ENCODE measurements around the gene PPIE. TPM values are rescaled to one million over a fixed set of nuclear protein-coding genes. Genes with fewer than 3 reads are reported as not detected.

PPIE gene
- total RNA-seq, 5 donors from 2014 or later (not counting 1 experiment from before 2014, with no cell fraction given), result 50.8 to 72.6 (median 58.7) TPM

DNA sequence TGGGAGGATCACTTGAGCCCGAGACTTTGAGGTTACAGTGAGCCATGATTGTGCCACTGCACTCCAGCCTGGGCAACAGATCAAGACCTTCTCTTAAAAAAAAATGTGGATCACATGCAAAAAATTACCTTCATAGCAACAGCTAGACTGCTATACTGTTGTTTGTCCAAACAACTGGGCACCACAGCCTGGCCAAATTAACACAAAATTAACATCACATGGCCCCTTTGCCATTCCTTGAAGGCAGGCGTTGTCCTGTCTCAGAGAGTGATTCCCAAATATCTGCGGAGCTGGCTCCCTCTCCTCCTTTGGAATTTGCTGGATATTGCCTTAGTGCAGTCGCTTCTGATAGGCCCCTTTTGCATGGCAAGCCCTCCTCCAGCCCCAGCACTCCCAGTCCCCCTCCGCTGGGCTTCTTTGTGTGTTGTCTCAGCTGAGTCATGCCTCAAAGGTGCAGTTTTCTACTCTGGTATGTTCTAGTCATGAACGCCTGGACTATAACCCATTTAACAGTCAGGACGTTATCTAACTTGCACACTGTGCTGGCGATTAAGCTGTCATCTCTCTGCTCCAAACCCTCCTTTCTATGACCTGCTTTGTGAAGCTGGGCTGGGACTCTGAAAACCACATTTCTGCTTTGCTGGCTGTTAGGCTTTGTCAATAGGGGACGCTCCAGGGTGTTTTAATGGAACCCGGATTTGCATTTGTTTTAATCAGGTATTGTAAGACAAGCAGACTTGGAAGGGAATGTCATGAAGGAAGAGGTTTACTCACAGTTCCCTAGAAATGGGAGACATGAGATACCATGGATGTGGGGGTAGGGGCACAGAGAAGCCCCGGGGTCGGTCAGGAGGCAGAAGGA, 27.3 kb upstream of the PPIE start:
- Mint-ChIP-seq H3K4me1 (no peaks in the 10 kb centered on the region), H3K27ac (no peak overlapping the region), H3K9me3 (no peaks in the 10 kb centered on the region), H3K36me3 (no peaks in the 10 kb centered on the region), H3K4me3 (no peak overlapping the region), H3K27me3 (peaks cover 17 to 20% of the 10 kb centered on the region in 2 donors)
- WGBS (ENCODE audit: insufficient coverage), result 85% methylated on average over 10 of the region's 12 CpGs
- H3K4me3 ChIP-seq (ENCODE audit: control insufficient read depth in 1 of 2, extremely low read depth in 1 of 2, low read length in 1 of 2), result no peak overlapping the region
- no peaks in the 10 kb centered on the region for H3K36me3 ChIP-seq (ENCODE audit: control insufficient read depth in 2 of 2, extremely low read depth in 1 of 2, insufficient read depth in 1 of 2, low read length in 1 of 2)
- no peak for DNase-seq
- no peaks in the 10 kb centered on the region for H3K4me1 ChIP-seq (ENCODE audit: control insufficient read depth in 1 of 2, extremely low read depth in 1 of 2, insufficient read depth in 2 of 2, low read length in 2 of 2)
- ATAC-seq (replicated peaks in 1 of 4), result no peak
- POLR2A ChIA-PET, result no interaction called here
- peaks cover 0 to 24% of the 10 kb centered on the region in 2 experiments for H3K27me3 ChIP-seq (replicated peaks in 1 of 2; ENCODE audit: control insufficient read depth in 2 of 2, extremely low read depth in 1 of 2, insufficient read depth in 2 of 2, low read length in 1 of 2)
- no peak overlapping the region for H3K27ac ChIP-seq (ENCODE audit: low read length)
- H3K9me3 ChIP-seq, result no peaks in the 10 kb centered on the region
- CTCF ChIA-PET, result no interaction called here

GRCh38 chr1:39711966-39712340, 26.7 kb upstream of the PPIE start:
- no peak for ATAC-seq (replicated peaks in 1 of 4)
- ChIA-PET POLR2A (no interaction called here), CTCF (interaction anchor here in 1 of 2 donors (1.3 kb wide), 1 partner anchor 106 kb away, joined by 4 read pairs; no protein-coding TSS in a partner anchor)
- Histone ChIP-seq H3K4me1 (ENCODE audit: control insufficient read depth in 1 of 2, extremely low read depth in 1 of 2, insufficient read depth in 2 of 2, low read length in 2 of 2) (no peaks in the 10 kb centered on the region), H3K27ac (ENCODE audit: low read length) (no peak overlapping the region), H3K4me3 (ENCODE audit: control insufficient read depth in 1 of 2, extremely low read depth in 1 of 2, low read length in 1 of 2) (no peak overlapping the region), H3K9me3 (no peaks in the 10 kb centered on the region), H3K36me3 (ENCODE audit: control insufficient read depth in 2 of 2, extremely low read depth in 1 of 2, insufficient read depth in 1 of 2, low read length in 1 of 2) (no peaks in the 10 kb centered on the region), H3K27me3 (replicated peaks in 1 of 2; ENCODE audit: control insufficient read depth in 2 of 2, extremely low read depth in 1 of 2, insufficient read depth in 2 of 2, low read length in 1 of 2) (peaks cover 2 to 24% of the 10 kb centered on the region in 2 experiments)
- no peaks in the 10 kb centered on the region for H3K9me3 Mint-ChIP-seq
- H3K4me3 Mint-ChIP-seq, result no peak overlapping the region
- H3K36me3 Mint-ChIP-seq, result no peaks in the 10 kb centered on the region
- WGBS (ENCODE audit: insufficient coverage), result 86% methylated on average over 5 of the region's 6 CpGs
- no peak for DNase-seq
- no peaks in the 10 kb centered on the region for H3K4me1 Mint-ChIP-seq
- no peak overlapping the region for H3K27ac Mint-ChIP-seq
- H3K27me3 Mint-ChIP-seq, result peaks cover 23 to 24% of the 10 kb centered on the region in 2 donors

GRCh38 chr1:39713557-39713956, 25.1 kb upstream of the PPIE start:
- Histone ChIP-seq H3K27me3 (replicated peaks in 1 of 2; ENCODE audit: control insufficient read depth in 2 of 2, extremely low read depth in 1 of 2, insufficient read depth in 2 of 2, low read length in 1 of 2) (peaks cover 2 to 26% of the 10 kb centered on the region in 2 experiments), H3K9me3 (no peaks in the 10 kb centered on the region), H3K27ac (ENCODE audit: low read length) (no peak overlapping the region), H3K36me3 (ENCODE audit: control insufficient read depth in 2 of 2, extremely low read depth in 1 of 2, insufficient read depth in 1 of 2, low read length in 1 of 2) (no peaks in the 10 kb centered on the region), H3K4me3 (ENCODE audit: control insufficient read depth in 1 of 2, extremely low read depth in 1 of 2, low read length in 1 of 2) (no peak overlapping the region), H3K4me1 (ENCODE audit: control insufficient read depth in 1 of 2, extremely low read depth in 1 of 2, insufficient read depth in 2 of 2, low read length in 2 of 2) (no peaks in the 10 kb centered on the region)
- ATAC-seq (replicated peaks in 1 of 4) (no peak), DNase-seq (no peak)
- no peaks in the 10 kb centered on the region for H3K36me3 Mint-ChIP-seq
- CTCF ChIA-PET, result interaction anchor here in 1 of 2 donors (1.2 kb wide), 1 partner anchor 41 kb away, joined by 3 read pairs; no protein-coding TSS in a partner anchor
- H3K9me3 Mint-ChIP-seq, result no peaks in the 10 kb centered on the region
- H3K27me3 Mint-ChIP-seq, result peaks cover 31 to 37% of the 10 kb centered on the region in 2 donors
- no peak overlapping the region for H3K27ac Mint-ChIP-seq
- WGBS (ENCODE audit: insufficient coverage), result 100% methylated on average over 5 of the region's 5 CpGs
- POLR2A ChIA-PET, result interaction anchor here in 1 of 2 donors (0.7 kb wide), 1 partner anchor 9 kb away, joined by 13 read pairs; no protein-coding TSS in a partner anchor
- no peaks in the 10 kb centered on the region for H3K4me1 Mint-ChIP-seq
- H3K4me3 Mint-ChIP-seq, result no peak overlapping the region

GRCh38 chr1:39717809-39718208, 20.9 kb upstream of the PPIE start:
- H3K9me3 ChIP-seq, result no peaks in the 10 kb centered on the region
- H3K9me3 Mint-ChIP-seq, result no peaks in the 10 kb centered on the region
- no peaks in the 10 kb centered on the region for H3K36me3 Mint-ChIP-seq
- ChIA-PET CTCF (no interaction called here), POLR2A (no interaction called here)
- ATAC-seq (replicated peaks in 1 of 4) (no peak), DNase-seq (no peak)
- H3K36me3 ChIP-seq (ENCODE audit: control insufficient read depth in 2 of 2, extremely low read depth in 1 of 2, insufficient read depth in 1 of 2, low read length in 1 of 2), result no peaks in the 10 kb centered on the region
- WGBS (ENCODE audit: insufficient coverage), result 69% methylated on average over 3 of the region's 6 CpGs
- no peaks in the 10 kb centered on the region for H3K4me1 Mint-ChIP-seq
- H3K4me3 Mint-ChIP-seq, result no peak overlapping the region
- no peak overlapping the region for H3K27ac ChIP-seq (ENCODE audit: low read length)
- H3K27me3 Mint-ChIP-seq, result peaks cover 26 to 28% of the 10 kb centered on the region in 2 donors
- H3K27ac Mint-ChIP-seq, result no peak overlapping the region
- peaks cover 8 to 11% of the 10 kb centered on the region in 2 experiments for H3K27me3 ChIP-seq (replicated peaks in 1 of 2; ENCODE audit: control insufficient read depth in 2 of 2, extremely low read depth in 1 of 2, insufficient read depth in 2 of 2, low read length in 1 of 2)
- H3K4me3 ChIP-seq (ENCODE audit: control insufficient read depth in 1 of 2, extremely low read depth in 1 of 2, low read length in 1 of 2), result no peak overlapping the region
- no peaks in the 10 kb centered on the region for H3K4me1 ChIP-seq (ENCODE audit: control insufficient read depth in 1 of 2, extremely low read depth in 1 of 2, insufficient read depth in 2 of 2, low read length in 2 of 2)

GRCh38 chr1:39720094-39720999, 18.3 kb upstream of the PPIE start:
- no peaks in the 10 kb centered on the region for H3K4me1 Mint-ChIP-seq
- ChIA-PET POLR2A (interaction anchor here in 1 of 2 donors (0.6 to 0.7 kb wide), 2 partner anchors 63 to 116 kb away, joined by 5 to 6 read pairs; no protein-coding TSS in a partner anchor), CTCF (interaction anchor here (0.6 to 1.3 kb wide), 11 partner anchors 17 to 1945 kb away, joined by 3 to 22 read pairs (median 3); partner anchors contain the start of gene HPCAL4 (in 1 of the 2))
- no peaks in the 10 kb centered on the region for H3K36me3 ChIP-seq (ENCODE audit: control insufficient read depth in 2 of 2, extremely low read depth in 1 of 2, insufficient read depth in 1 of 2, low read length in 1 of 2)
- H3K4me3 ChIP-seq (ENCODE audit: control insufficient read depth in 1 of 2, extremely low read depth in 1 of 2, low read length in 1 of 2), result no peak overlapping the region
- H3K36me3 Mint-ChIP-seq, result no peaks in the 10 kb centered on the region
- H3K27ac Mint-ChIP-seq, result no peak overlapping the region
- H3K9me3 Mint-ChIP-seq, result no peaks in the 10 kb centered on the region
- 56% methylated on average over 6 of the region's 7 CpGs for WGBS (ENCODE audit: insufficient coverage)
- no peaks in the 10 kb centered on the region for H3K4me1 ChIP-seq (ENCODE audit: control insufficient read depth in 1 of 2, extremely low read depth in 1 of 2, insufficient read depth in 2 of 2, low read length in 2 of 2)
- ATAC-seq (replicated peaks in 1 of 4) (peak; percentile 42 to 77 (median 72)), DNase-seq (peak in 2 of 35 experiments; percentile 16 to 83)
- H3K27me3 ChIP-seq (replicated peaks in 1 of 2; ENCODE audit: control insufficient read depth in 2 of 2, extremely low read depth in 1 of 2, insufficient read depth in 2 of 2, low read length in 1 of 2), result peaks cover 5 to 11% of the 10 kb centered on the region in 2 experiments
- peaks cover 29 to 32% of the 10 kb centered on the region in 2 donors for H3K27me3 Mint-ChIP-seq
- H3K9me3 ChIP-seq, result no peaks in the 10 kb centered on the region
- H3K27ac ChIP-seq (ENCODE audit: low read length), result no peak overlapping the region
- H3K4me3 Mint-ChIP-seq, result no peak overlapping the region

GRCh38 chr1:39721664-39722063, 17.0 kb upstream of the PPIE start:
- Mint-ChIP-seq H3K9me3 (no peaks in the 10 kb centered on the region), H3K27me3 (peaks cover 32 to 36% of the 10 kb centered on the region in 2 donors), H3K36me3 (no peaks in the 10 kb centered on the region), H3K4me1 (no peaks in the 10 kb centered on the region), H3K27ac (no peak overlapping the region), H3K4me3 (no peak overlapping the region)
- ChIA-PET CTCF (no interaction called here), POLR2A (no interaction called here)
- Histone ChIP-seq H3K4me1 (ENCODE audit: control insufficient read depth in 1 of 2, extremely low read depth in 1 of 2, insufficient read depth in 2 of 2, low read length in 2 of 2) (no peaks in the 10 kb centered on the region), H3K4me3 (ENCODE audit: control insufficient read depth in 1 of 2, extremely low read depth in 1 of 2, low read length in 1 of 2) (no peak overlapping the region), H3K9me3 (no peaks in the 10 kb centered on the region), H3K27me3 (replicated peaks in 1 of 2; ENCODE audit: control insufficient read depth in 2 of 2, extremely low read depth in 1 of 2, insufficient read depth in 2 of 2, low read length in 1 of 2) (peaks cover 11 to 13% of the 10 kb centered on the region in 2 experiments), H3K36me3 (ENCODE audit: control insufficient read depth in 2 of 2, extremely low read depth in 1 of 2, insufficient read depth in 1 of 2, low read length in 1 of 2) (no peaks in the 10 kb centered on the region), H3K27ac (ENCODE audit: low read length) (no peak overlapping the region)
- ATAC-seq (replicated peaks in 1 of 4), result no peak
- no peak for DNase-seq

Data from T-cell (primary cell).